Fibroblast of skin of abdomen (primary cell): ENCODE measurements around the gene PTPRD.

Experiments
- DNase-seq: peaks from one replicate; pipeline ENCODE4 v3.0.0-alpha.2; 2013

Gene PTPRD

DNA sequence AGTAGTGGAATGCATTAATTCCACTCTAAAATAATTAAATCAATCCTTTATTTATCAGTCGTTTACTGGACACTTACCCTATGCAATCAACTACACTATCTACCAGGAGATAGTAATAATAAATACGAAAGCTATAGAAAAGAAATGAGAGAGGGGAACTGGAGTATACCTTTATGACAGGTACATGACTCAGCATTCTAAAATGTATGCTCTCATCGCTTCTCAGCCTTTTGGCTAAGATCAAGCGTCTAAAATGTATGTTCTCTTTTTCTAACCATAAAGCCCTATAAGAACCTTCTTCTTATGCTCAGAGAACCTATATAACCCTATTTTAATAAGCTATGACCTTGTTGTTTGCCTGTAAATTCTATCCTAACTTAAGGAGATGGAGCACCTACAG, 2059.4 kb downstream of the PTPRD start:
- no peak for DNase-seq

DNA sequence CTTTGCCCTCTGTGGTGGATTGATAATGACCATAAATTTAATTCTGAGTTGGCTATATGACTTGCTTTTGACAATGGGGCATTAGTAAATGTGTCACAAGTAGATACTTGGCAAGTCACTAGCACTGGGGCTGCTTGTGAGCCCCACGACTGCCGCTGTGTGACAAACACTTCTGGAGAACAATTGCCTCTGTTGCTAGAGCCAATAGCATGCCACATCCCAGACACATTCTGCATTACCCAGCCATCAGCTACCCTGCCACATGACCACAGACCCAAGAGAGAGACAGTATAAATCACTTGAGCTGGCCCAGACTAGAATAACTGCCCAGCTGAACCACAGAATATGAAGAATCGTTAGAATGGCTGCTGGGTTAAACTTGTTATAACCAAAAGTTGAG, 2060.1 kb downstream of the PTPRD start:
- no peak for DNase-seq

GRCh38 chr9:8549214-8549613, 2063.6 kb downstream of the PTPRD start:
- DNase-seq, result peak; percentile 3

DNA sequence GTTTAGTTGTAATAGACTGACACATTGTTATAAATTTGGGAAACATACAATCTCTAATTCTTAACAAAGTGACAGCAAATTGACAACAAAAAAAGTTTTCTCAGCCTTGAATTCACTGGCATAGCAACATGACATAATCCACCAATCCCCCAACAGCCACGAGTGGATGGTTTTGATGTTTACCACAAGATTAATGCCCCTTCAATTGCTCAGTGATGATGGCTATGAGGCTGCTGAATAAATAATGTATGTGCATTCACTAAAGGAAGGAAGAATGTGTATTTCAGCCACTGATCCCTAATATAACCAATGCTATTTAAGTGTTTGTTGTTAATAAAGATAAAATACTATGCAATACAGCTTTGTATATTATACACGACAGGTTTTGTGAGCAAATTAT, 2069.6 kb downstream of the PTPRD start:
- no peak for DNase-seq

DNA sequence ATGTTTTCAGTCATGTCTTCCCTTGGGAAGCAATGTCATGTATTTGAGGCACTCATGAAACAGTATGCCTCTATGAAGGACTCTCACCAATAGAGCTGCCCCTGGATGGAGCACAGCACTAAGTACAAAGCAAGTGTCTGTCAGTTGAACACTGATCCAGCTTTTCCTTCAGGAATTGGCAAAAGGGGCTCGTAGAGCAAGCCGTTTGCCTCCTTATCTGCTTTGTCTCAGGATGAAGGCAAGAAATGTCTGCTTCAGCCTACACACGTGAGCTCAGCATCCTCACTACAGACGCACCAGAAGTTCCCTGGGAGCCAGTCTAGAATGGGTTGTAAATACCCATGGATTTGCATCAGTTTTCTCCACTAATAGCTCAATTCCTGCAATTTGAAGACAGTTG, 2070.3 kb downstream of the PTPRD start:
- DNase-seq, result no peak

GRCh38 chr9:8539681-8540197, 2073.1 kb downstream of the PTPRD start:
- DNase-seq, result no peak

- no peak for DNase-seq
These were observed 2076.0 kb downstream of the PTPRD start for GRCh38 chr9:8536845-8537244.

- no peak for DNase-seq
These were observed 2078.0 kb downstream of the PTPRD start for GRCh38 chr9:8534828-8535227.

DNA sequence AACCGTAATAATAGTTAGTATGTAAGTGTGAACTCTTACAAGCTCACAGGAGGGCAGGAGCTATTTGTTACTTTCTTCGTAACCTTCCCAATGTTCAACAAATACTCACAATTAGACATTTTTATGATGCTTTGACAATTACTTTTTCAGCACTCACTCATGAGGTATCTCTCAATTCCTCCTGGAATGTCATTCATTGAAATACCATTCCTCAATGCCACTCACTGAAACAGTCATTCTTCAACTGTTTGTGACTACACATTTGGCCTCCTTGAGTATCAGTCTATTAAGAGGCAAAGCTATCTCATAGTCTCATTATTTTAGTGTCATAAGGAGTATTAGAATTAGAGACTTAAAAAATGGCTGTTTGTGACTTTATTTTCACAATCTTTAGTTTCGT, 2079.1 kb downstream of the PTPRD start:
- DNase-seq, result peak; percentile 3

DNA sequence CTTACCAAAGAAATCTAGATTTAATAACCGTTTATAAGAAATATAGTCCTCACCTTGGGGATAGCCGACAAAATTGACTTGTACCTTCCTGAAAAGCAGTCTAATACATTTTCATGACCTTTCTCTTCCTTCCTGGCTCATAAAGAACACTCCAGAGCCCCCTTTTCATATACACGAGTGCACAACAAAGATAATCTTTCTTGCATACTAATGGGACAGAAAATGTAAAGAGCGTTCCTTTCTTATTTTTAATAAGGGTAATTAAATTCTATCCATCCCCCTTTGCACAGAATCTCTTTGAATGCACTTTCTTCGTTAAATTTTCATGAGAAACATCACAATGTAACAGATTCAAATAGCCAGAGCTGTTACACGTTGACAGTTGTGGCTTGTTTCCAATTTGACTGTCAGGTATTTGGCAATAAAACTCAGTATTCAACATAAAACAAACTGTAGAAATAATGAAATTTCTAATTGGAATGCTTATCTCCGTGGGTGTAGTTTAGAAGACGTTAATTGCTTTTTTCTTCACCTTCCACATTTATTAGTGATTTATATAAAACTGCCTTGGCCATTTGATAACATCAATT, 2080.9 kb downstream of the PTPRD start:
- DNase-seq, result no peak

- DNase-seq, result no peak
These were observed 2091.7 kb downstream of the PTPRD start for GRCh38 chr9:8521112-8521511.

DNA sequence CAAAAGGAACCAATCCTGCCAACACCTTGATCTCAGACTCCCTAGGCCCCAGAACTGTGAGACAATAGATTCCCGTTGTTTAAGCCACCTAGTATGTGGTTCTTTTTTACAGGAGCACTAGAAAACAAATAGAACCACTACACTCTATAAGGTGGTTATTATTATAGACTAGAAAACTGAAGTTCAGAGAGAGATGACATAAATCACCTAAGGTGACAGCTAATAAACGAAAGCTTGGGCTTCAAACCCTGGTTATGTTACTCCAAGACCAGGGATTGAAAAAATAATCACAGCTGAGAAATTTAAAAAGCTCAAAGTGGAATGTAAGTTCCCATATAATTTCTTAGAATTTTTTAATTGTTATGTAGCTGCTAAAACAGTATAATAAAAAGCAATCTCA, 2097.1 kb downstream of the PTPRD start:
- DNase-seq, result no peak

- no peak for DNase-seq
These were observed 2098.0 kb downstream of the PTPRD start for GRCh38 chr9:8514760-8515159.

- DNase-seq, result no peak
These were observed 2104.0 kb downstream of the PTPRD start for GRCh38 chr9:8508671-8509290.

DNA sequence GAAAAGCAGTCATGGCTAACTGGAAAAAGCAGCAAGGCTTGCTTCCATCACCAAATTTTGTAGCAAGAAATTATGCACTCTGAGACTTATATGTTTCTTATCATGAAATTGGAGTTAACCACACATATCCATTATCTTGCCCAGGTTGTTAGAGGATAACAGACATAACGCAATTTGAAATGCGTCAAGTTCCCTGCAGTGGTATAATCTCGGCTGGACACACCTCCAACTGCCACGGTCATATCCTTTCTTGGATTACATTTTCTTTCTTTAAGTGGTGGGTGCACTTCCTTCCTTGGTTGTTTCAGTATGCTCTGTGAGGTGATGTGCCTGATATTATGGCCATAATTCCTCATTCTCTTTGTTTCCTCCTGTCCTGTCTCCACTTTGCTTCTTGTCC, 2118.2 kb downstream of the PTPRD start:
- DNase-seq, result no peak

- no peak for DNase-seq
These were observed 2120.1 kb downstream of the PTPRD start for GRCh38 chr9:8492679-8493078.

DNA sequence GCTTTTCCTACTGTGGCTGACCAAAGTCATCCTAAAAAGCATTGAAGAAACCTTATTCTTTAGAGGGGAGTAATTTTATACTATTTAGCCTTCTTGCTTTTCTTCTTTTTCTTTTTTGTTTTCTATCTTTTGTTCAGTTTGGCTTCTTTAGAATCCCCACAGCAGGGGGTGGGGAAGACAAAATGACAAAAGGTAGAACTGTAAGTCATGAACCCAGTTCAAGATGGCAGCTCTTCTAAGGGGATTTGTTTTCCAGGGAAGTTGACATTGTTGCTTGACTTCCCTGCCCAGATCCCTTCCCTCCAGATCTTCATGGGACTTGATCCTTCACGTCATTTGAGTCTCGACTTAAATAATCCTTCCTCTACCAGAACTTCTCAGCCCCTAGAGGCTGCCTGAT, 2120.8 kb downstream of the PTPRD start:
- no peak for DNase-seq

GRCh38 chr9:8491563-8491962, 2121.2 kb downstream of the PTPRD start:
- DNase-seq, result no peak

- no peak for DNase-seq
These were observed 2123.0 kb downstream of the PTPRD start for GRCh38 chr9:8489835-8490234.

DNA sequence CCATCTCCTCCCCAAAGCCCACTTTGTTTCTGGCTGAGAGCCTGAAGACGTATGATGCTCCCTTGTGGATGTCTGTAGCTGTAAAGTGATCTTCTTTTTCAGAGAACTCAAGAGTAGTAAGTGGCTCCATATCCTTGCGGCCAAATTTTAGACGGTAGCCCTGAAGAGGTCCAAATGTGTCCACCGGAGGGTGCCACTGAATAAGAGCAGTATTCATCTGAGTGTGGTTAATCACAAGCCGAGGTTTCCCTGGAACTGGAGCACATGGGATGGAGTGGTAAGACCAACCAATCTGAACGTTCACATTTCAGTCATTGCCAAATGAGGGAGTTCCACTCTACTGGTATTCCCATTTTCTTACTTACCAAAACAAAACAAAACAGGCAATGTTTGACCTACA, 2126.7 kb downstream of the PTPRD start:
- DNase-seq, result peak; percentile 49

DNA sequence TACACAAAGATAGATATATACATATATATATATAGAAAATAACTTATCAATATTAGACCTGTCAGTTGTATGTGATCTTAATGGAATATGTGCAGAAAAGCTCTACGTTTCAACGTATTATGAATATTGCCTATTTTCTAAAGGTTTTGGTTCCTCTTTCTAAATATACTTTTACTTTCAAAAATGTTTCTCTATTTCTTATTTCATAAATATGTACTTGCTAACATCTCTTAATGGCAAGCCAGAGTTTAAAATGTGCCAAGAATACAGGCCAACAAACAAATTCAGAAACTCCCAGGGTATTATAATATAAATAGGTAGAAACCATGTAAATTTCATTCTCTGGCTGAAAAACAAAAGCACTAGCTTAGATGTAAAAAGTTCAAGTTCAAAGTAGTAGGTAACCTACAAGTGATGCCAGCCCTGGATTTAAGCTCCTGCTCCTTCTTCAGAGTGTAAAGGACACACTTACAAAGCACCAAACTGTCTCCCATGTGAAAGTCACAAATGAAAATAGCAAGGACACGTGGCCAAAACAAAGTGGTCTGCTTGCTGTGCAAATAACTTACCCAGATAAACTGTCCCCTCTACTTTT, 2128.1 kb downstream of the PTPRD start:
- no peak for DNase-seq

DNA sequence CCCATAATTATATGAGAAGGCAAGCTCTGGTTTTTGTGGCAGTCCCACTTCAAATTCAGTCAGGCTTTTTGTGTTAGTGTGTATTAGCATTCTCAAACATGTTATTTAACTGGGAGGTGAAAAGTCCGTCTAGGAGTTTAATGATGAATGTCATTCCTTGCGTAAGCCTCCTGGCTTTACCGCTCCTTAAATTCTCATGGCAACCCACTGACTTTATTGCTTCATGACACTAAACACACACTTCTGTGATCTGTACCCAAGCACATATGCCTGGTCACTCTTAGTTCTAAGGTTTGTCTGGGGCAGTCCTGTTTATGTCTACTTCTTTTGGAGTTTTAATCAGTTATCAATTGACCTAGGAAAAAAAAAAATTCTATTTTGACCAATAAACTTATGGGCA, 2135.4 kb downstream of the PTPRD start:
- no peak for DNase-seq

DNA sequence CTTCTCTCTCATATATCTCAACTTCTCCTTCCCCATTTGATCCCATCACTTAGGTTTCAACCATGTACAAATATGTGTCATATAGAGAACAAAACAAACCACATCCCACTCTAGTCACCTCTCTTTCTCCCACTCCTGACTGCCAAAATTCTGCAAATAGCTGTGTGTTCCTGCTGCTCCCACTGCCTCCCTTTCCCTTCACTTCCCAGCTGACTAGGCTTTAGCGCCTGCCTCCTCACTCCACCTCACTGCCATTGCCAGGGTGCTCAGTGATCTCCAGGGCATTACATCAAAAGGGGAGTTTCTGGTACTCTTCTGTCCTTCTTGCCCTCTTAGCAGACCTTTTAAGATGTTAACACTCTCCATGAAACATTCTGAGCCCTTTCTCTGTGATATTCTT, 2137.9 kb downstream of the PTPRD start:
- DNase-seq, result no peak
